Measurements from ENCODE around the gene TP73.

TP73 gene

GRCh38 chr1:3783651-3784474 is 131.5 kb downstream of the TP73 start:
- DNase-seq (ENCODE audit: low spot score), result no peak

DNA sequence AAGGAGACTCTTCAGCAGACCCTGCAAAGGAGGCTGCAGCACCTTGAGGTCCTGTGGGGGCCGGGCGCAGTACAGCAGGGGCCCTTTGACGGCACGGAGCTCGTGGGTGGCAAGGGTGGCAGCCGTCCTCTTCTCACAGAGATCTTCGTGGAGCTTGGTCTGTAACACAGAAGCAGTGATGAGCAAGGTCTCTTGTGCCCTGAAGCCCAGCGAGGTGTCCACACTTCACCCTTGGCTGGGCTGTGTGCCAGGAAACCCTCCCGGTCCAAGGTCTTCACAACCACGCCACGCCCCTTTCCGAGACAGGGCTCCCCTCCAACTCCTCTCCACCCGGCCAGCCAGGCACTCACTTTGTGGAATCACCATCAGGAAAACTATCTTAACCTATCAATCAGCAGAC is 132.7 kb downstream of the TP73 start:
- no peak for DNase-seq (ENCODE audit: low spot score)

DNA sequence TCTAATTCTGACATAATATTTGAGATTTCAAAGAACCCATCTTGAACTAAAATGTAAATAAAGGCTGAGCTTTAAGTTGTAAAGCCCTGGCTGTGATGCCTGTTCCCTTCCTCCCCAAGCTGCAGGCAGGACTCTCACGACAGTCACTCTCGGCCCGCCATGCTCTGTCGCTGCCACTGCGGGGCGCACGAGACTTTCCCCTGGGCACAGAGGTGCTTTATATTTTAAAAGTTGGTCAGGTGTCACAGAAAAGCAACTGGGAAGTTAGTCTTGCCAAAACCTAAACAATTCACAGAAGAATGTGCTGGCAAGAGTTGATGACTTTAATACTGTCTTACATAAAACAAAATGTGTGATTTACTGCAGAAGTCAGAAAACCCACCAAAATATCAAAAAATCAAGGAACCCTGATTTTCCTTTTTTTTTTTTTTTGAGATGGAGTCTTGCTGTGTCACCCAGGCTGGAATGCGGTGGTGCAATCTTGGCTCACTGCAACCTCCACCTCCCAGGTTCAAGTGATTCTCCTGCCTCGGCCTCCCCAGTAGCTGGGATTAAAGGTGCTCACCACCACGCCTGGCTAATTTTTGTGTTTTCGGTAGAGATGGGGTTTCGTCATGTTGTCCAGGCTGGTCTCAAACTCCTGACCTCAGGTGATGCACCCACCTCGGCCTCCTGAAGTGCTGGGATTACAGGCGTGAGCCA is 133.3 kb downstream of the TP73 start:
- no peak for DNase-seq (ENCODE audit: low spot score)

Data from hematopoietic multipotent progenitor cell treated with erythropoietin and hydrocortisone succinate and interleukin-3 and kit ligand, for 17 days (in vitro differentiated cells).